Measurements from ENCODE around the gene GSG1. TPM values are rescaled to one million over a fixed set of nuclear protein-coding genes. Genes with fewer than 3 reads are reported as not detected.

The GSG1 gene
- not detected in 2 replicates for total RNA-seq

DNA sequence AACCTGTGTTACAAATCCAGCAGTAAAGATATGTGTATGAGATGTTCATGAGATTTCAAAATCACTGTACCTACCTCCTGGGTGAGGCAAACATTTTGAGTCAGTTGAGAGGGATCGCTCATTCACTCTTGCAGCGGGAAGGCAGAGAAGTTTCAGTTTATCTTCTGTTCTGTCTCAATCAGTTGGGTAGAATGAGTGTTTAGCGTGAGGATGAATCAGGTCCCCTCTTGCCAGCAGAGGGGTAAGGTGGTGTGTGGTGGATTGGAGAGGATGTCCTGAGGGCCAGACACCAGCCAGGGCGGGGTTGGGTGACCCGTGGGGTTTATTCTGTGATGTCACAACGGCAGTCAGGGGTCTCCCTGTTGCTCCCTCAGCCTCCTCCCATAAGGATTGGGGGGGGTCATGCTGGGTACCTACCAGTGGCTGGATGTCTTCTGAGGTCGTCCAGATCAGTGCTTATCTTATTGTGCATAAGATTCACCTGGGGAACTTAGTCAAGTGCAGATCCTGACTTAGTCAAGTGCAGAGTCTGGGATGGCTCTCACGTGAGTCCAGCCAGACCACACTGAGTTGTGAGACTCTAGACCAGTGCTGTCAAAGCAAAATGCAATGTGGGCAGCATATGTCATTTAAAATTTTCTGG lies at the start of gene GSG1:
Gene GSG1 (minus strand): TSS at position 277 of the 643 bp plus-strand sequence. CDS start 155 bp downstream, at position 122.
- intact Hi-C loops (cut with micrococcal nuclease), result loop anchor here (5.0 kb wide), 1 partner anchor 1849 kb away; no protein-coding TSS in a partner anchor

DNA sequence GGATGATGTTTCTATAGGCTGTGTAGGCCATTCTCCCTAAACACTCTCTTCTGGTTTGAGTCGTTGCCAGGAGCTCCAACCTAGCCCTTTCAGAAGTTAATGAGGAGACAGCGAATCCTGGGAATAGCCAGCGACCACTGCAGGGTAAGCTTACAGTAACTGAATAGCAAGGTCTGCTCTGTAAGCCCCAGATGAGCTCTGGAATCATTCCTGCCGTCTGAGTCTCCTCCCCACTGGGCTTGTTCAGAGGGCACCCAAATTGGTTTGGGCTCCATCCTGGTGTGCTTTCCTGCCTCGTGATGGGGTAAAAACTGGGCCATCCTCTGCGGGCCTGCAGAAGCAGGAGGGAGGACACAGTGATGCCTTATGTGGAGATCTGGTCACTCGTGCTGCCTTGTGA lies 49.7 kb upstream of the GSG1 start:
- intact Hi-C loops (cut with micrococcal nuclease), result no loop called here

DNA sequence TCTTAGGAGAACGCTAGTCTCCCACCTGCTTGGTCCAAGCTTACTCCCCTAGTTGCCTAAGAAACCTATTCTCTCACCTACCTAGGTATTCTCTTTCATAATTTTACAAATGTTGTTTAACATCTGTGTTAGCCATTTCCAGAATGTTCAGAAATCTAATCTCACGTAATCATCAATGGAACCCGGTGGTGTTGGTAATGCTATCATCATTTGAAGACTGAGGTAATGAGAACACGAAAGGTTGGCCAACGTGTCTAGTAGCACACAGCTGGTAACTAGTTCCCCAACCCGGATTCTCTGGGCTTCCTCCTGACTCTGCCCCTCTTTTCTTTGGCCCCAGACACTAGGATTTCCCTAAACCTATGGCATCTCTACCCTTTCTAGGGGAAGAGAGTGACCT lies 49.3 kb upstream of the GSG1 start:
- intact Hi-C loops (cut with micrococcal nuclease), result no loop called here

DNA sequence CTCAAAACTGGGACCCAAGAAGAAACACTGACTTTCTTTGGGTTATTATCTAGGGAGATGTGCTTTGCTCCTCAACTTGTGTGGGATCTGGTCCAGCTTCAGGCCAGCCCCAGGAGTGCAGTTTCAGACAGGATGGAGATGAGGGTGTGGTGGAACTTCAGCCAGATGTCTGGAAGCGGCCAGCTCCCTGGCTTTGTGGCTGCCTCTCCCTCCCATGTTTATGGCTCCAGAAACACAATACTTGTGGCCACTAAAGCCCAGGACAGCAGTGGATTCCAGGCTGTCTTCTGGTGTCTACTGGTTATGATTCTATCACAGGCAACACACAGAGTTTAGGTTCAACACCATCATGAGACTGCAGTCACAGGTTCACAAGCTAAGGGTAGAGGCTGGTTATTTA lies 48.8 kb upstream of the GSG1 start:
- intact Hi-C loops (cut with micrococcal nuclease), result no loop called here

DNA sequence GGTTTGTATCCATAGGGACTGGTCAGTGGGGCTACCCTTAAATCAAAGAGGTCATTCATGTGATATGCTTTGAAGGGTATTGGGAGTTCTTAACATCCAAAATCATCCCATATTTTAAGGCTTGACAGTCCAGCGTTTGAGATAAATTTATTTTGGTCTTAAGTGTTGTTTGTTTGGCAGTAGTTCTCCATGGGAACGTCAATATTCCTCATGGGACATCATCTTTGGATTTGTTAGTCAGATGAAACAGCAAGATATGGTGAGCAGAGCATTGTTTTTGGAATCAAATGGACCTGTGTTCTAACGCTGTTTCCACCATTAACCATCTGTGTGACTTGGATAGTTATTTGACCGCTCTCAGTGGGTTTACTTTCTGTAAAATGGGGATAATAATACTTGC lies 45.9 kb upstream of the GSG1 start:
- intact Hi-C loops (cut with micrococcal nuclease), result no loop called here

DNA sequence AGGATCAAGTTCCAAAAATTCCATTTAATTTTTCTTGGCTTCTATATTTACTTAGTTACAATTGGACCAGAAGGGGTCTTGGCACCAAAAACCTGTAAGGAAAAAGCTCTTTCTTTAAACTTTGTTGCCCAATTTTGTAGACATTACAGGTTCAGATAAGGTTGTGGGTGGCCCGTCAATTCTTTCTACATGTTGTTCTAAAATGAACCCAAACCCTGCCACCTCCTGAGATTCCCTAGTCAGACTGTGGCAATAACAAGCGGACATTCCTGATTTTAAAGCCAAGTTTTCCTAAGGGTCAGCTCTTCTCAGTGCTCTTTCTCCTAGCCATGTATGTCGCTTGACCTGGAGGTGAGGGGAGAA lies 45.0 kb upstream of the GSG1 start:
- intact Hi-C loops (cut with micrococcal nuclease), result no loop called here

DNA sequence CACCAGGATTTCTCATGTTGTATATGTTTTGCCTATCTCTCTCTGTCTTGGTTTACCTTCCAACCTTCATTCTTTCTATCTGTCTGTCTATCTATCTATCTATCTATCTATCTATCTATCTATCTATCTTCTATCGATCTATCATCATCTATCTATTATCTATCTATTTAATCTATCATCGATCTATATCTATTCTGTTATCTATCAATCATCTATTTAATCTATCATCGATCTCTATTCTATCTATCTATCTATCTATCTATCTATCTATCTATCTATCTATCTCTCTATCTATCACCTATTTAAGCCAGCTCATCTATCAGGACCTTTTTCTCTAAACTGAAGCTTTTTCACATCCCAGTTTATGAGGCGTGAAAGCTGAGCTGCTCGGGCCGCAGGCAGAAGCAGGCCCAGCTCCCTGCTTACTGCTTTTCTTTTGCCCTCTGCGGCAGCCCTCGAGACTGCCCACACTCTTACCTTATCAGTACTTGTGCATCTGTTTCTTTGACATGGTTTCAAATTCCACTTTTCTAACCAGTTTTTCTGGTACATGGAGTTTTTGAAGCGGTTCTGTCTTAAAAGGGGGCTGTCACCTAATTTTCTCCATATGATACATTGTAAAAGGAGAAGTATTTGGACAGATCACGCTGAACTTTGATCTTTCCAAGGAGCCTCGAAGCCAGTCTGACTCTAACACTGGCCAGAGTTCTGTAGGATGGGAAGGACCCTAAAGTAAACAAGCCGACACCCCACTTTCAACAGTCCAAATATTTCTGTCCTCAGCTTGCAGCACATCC lies 44.4 kb upstream of the GSG1 start:
- intact Hi-C loops (cut with micrococcal nuclease), result no loop called here

DNA sequence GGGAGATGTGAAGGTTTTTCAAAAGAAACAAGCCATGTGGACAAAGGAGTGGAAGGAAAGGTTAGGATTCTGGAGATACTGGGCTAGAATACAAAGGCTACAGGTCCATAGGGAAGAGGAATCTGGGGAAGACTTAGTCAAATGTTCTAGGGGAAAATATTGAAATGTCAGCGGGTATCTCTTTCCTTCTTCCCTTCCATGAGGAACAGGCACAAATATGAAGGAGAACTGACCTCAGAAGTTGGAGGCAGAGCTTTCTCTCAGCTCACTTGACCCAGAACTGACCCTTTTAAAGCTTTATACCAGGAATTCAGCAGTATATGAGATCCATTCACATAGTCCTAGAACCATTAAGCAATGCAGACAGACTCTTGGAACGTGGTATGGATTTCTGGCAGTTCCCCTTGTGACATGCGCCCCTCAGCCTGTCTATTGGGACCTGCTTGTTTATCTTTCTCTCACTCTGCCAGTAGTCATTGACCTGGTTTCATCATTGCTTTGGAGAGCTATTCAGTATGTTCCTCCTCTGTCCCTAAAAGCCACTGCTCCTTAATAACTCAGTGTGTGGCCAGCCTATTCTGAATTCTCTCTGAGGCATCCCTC lies 43.0 kb upstream of the GSG1 start:
- intact Hi-C loops (cut with micrococcal nuclease), result no loop called here

DNA sequence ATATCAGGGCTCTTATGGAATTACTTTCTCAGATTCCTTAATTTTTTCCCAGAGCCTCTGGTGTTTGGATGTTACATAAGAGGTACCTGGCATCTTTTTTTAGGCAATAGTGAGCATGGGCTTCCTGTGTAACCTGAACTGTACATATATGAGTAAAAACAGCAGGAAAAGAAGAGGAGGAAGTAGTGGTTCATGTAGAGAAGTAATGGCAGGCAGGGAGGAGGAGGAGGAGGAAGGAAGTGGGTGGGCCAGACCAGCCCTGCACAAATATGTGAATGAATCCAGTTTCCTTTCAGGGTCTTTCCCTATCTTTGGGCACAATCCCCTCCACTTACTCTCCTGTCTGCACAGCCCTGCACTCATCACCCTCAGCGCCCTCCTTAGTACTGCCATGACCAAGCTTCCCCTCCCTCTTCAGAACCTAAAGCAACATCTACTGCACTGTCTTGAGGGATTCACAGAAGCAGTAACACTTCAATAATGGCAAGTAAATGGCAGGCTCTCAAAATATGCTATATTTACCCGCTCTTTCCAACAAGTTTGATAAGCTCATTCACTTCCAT lies 40.9 kb upstream of the GSG1 start:
- intact Hi-C loops (cut with micrococcal nuclease), result no loop called here

DNA sequence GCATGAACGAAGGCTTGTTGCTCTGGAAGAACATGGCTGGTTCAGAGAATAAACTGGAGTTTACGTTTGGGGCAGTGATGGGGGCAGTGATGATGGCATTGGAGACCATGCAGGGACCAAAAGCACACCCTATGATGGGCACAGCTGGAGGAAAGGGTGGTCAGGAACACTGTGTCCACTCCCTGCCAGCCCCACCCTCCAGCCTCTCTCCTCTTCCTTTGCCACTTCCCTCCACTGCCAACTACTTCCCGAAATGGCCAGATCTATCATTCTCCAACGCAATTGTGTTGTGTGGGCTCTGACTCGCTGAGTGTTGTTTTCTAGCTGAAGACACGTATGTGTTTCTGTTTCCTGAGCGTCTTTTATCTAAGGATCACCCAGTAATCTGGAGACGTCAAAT lies 39.3 kb upstream of the GSG1 start:
- intact Hi-C loops (cut with micrococcal nuclease), result no loop called here

DNA sequence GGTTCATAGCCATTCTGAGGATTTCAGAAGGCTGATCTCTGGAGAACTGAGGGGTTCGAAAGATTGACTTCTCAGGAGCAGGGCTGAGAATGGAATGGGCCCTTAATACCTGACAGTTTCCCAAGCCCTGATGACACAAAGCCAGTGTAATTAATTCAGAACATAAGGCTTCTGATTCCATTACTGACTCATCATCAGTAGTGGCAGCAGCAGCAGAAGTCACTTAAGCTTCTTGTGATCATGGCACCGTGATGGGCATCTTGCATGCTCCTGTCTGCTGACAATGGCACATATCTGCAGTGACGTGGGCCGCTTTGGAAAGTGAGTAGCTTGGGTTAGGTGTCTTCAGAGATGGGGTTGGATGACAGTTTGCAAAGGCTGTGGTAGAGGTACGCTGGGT lies 38.2 kb upstream of the GSG1 start:
- intact Hi-C loops (cut with micrococcal nuclease), result no loop called here

DNA sequence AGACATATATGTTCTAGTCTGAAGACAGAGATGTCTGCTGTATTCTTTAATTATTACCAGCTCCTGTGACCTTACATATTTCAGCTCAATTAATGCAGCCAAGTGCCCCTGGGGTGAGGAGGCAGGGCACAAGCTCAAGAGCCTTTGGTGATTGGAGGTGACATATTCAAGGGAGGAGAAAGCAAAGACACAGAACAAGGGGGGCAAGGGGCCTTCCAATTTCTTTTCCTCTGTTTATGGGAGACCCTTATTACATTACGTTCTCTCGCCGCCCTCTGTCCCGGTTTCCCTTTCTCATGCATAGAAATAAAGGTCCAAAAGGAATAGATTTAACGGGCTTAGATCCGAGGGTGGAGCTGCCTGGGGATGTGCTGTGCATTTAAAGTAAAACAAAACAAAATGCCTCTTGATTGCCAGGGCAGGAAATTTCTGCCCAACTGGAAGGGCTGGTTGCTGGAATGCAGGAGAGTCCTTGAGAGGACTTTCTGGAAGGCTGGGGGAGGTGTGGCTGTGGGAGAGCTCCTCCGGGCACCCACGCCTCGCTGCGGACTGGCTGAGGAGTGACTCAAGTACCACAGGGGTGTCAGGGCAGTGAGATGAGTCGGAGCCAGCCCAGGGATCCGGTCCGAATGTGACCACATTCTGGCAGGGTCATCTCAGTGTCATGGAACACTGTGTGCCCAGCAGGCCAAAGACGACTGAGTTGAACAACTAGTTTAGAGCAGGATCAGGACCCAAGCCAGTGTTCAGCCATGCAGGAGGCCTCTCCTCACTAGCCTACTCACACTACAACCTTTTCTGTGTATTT lies 32.1 kb upstream of the GSG1 start:
- intact Hi-C loops (cut with micrococcal nuclease), result no loop called here

DNA sequence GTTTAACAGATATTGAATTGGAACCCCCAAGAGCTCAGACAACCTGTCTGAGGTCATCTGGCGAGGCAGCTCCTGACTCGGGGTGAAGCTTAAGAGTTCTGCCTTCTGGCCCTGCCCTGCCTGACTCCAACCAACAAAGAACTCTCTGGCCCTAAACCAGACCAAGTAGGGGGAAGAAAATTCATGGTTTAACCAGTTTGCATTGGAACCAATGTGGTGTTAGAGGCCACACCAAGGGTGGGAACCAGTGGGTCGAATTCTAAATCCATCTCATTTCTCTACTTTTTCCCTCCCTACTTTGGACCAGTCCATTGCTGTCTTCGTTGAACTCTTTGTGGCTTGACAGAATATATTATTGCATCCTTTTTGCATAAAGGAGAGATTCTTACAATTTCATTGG lies 30.4 kb upstream of the GSG1 start:
- intact Hi-C loops (cut with micrococcal nuclease), result no loop called here

DNA sequence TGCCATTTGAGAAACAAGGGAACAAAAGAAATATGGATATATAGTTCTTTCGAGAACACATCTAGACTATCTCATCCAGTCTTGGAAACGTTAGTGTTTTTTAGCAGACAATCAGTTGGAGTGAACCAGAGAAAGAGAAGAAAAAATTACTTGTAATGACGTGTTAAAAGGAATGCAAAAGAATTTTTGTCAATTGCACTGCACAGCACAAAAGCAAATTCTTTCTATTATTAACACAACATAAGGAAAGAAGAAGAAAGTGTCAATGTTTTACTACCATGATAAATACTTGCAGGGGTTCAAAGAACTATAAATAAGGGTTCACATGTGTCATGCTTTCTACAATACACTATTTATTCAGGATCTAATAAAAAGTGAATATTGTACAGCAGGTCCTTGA lies 27.5 kb upstream of the GSG1 start:
- intact Hi-C loops (cut with micrococcal nuclease), result no loop called here

DNA sequence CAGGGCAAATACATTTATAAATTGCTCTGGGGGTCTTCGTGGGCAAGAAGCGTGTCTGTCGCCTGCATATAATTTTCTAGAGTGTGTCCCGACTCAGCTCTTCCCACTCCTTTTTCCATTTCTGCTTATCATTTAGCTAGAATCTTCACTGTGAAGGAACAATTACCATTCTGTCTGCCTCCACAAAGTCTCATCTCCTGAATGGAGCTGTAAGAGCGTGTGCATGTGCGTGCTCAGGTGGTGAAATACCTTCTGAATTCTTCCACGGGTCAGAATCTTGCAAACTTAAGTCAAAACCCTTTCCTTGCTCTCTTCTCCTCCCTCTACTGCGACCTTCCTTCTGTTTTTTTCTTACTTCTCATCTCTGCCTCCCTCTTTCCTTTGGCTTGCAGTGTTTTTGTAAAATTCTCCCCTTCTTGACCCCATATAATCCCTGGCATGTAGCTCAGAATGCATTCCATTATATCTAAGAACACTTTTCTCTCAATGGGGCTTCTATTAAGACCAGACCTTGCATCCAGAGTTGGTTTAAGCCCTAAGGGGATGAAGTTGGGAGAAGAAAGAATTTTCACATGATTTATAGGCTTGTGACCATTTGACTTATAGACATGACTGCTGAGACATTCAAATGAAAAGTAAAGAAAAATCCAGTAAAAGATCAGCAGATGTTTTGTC lies 25.0 kb upstream of the GSG1 start:
- intact Hi-C loops (cut with micrococcal nuclease), result no loop called here

DNA sequence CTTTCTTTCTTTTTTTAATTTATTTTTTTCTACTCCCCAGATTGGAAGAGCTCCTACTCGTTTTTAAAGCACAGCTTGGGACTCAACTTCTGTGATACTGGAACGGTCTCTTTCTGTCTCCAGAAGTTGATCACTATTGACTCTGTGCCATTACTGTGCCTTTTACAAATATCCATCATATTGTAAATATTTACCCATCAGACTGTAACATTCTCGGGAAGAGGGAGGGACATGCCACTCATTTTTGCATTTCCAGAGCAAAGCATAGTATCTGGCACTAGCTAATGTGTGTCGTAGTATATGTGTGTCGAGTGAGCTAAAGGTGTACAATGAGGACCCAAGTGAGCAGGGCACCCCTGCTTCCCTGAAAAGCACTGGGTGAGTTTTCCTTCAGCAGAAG lies 24.0 kb upstream of the GSG1 start:
- intact Hi-C loops (cut with micrococcal nuclease), result no loop called here

DNA sequence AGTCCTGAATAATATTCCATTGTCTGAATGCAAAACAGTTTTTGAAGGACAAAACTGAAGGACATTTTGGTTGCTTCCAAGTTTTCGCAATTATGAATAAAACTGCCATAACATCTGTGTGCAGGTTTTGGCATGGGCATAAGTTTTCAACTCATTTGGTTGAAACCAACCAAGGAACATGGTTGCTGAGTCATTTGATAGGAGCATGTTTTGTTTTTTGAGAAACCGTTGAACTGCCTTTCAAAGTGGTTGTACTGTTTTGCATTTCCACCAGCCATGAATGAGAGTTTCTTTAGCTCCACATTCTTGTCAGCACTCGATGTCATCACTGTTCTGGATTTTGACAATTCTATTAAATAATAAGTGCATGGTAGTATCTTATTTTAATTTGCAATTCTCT lies 23.0 kb upstream of the GSG1 start:
- intact Hi-C loops (cut with micrococcal nuclease), result no loop called here

DNA sequence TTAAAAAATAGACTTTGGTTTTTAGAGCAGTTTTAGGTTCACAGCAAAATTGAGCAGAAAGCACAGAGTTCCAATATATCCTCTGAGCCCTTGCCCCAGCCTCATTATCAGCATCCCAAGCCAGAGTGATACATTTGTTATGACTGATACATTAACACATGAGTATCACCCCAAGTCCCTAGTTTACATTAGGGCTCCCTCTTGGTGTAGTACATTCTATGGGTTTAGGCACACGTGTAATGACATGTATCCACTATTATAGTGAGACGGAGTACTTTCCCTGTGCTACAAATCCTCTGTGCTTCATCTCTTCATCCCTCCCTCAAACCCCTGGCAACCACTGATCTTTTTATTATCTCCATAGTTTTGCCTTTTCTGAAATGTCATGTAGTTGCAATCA lies 22.5 kb upstream of the GSG1 start:
- intact Hi-C loops (cut with micrococcal nuclease), result no loop called here

DNA sequence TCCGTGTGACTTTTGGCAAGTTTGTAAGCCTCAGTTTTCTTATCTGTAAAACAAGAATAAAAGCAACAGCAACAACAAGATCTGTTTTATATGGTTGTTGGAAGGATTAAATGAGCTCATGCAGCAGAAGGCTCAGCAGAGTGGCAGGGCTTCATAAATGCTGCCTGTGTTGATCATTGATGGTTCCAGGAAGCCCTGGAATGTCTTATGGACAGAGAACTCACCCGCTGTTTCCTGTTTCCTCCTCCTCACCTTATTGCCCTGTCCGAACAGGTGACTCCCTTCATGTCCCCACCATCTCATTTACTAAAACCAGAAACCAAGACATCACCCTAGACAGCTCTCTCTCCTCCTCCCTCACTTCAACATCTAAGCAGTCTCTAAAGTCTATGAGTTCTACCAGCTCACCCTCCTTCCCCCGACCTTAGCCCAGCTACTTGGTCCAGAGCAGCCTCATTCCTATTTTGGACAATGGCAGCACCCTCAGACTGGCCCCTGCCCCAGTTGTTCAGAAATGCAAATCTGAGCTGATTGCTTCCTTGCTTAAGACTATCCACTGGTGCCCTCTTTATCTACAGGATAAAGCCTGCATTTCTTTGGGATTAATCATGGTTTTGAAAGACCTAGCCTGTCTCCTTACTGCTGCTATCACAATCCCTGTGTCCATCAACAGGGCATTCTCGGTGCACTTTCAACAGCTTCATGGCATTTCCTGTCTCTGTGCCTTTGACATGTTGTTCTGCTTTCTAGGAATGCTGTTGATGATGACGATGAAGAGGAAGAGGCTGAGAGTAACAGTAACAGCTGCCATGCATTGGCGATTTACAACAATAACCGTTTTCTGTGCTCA lies 21.4 kb upstream of the GSG1 start:
- intact Hi-C loops (cut with micrococcal nuclease), result no loop called here

DNA sequence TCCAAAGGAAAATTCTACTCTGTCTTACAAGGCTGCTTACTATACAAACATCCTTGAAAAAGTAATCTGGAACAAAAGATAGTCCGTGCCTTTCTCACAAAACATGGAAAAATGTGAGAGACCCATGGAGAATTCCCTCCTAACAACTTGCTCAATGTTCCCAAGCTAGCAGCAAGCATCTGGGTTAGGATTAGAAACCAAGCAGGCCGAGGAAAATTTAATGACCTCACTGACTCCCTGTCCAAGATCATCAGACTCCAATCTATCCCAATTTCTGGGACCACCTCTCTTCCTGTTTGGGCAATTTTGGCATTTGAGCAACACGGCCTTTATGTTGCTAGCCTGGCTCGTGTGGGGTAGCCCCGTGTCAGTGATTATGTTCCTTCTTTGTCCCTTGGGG lies 18.1 kb upstream of the GSG1 start:
- intact Hi-C loops (cut with micrococcal nuclease), result no loop called here

Measured in T-helper 2 cell treated with Interferon-gamma antibody and Interleukin-4, amounts not matched to agents 100 ng/mL and 5 ng/mL, for 36 hours (primary cell).